Suprapubic skin (tissue), 4 donors: Measurements from ENCODE around the gene NRSN1. TPM values are rescaled to one million over a fixed set of nuclear protein-coding genes. Genes with fewer than 3 reads are reported as not detected.

Experiments used
- DNase-seq, 2 donors: peaks; one replicate each; pipeline ENCODE4 v3.0.0-alpha.2; 2019; ENCODE audit warnings: low spot score in 2 of 2
- H3K27ac ChIP-seq: fragments of 200-600 bp; sonication (generic); one replicate; pipeline ENCODE4 v1.5.1; 2019
- H3K27me3 ChIP-seq: fragments of 200-600 bp; sonication (generic); one replicate; pipeline ENCODE4 v1.5.1; 2019
- H3K36me3 ChIP-seq: fragments of 200-600 bp; sonication (generic); one replicate; pipeline ENCODE4 v1.5.1; 2019
- H3K4me1 ChIP-seq: fragments of 200-600 bp; sonication (generic); one replicate; pipeline ENCODE4 v1.5.1; 2019
- H3K4me3 ChIP-seq: fragments of 200-600 bp; sonication (generic); one replicate; pipeline ENCODE4 v1.5.1; 2019; ENCODE audit warnings: mild to moderate bottlenecking
- H3K9me3 ChIP-seq: fragments of 200-600 bp; sonication (generic); one replicate; pipeline ENCODE4 v1.5.1; 2019
- CTCF ChIP-seq, 2 donors: fragments of 200-600 bp in 1 of 2; fragments of 450-650 bp in 1 of 2; sonication (generic) in 1 of 2; IDR thresholded peaks; one replicate each; pipeline ENCODE4 v1.5.1; 2016 to 2019; ENCODE audit warnings: antibody characterized with exemption in 2 of 2, mild to moderate bottlenecking in 1 of 2, moderate library complexity in 1 of 2
- EP300 ChIP-seq: sonication (generic); formaldehyde crosslinking; IDR thresholded peaks from one replicate; pipeline ENCODE4 v1.6.1; 2017; ENCODE audit warnings: antibody characterized with exemption
- POLR2A ChIP-seq, 2 donors: fragments of 450-650 bp; IDR thresholded peaks; one replicate each; pipeline ENCODE4 v1.6.1; 2017; ENCODE audit warnings: antibody characterized with exemption in 2 of 2, mild to moderate bottlenecking in 2 of 2, moderate library complexity in 2 of 2
- POLR2AphosphoS5 ChIP-seq, 3 donors: sonication (generic); formaldehyde crosslinking; IDR thresholded peaks; one replicate each; pipeline ENCODE4 v1.6.1; 2017; ENCODE audit warnings: antibody characterized with exemption in 3 of 3
- WGBS: methylation state at CpG from one replicate; pipeline ENCODE4 v1.1.5; 2018; 5-methylcytosine and 5-hydroxymethylcytosine counted together
- total RNA-seq, 4 donors: library from RNA; depleted of rRNA; stranded (reverse); fragments of >200 nt; gene quantifications; one replicate each; pipeline ENCODE4 v1.1.0, GENCODE V29; 2016

Gene NRSN1
- total RNA-seq, 4 donors from 2014 or later, result not detected

GRCh38 chr6:24193364-24193763 is 67.3 kb downstream of the NRSN1 start:
- DNase-seq, result no peak
- no peak overlapping the region for H3K4me3 ChIP-seq
- no peak for TF ChIP-seq POLR2A (IDR thresholded peaks at IDR 0.05)
- TF ChIP-seq POLR2AphosphoS5 (IDR thresholded peaks at IDR 0.05), result no peak
- TF ChIP-seq EP300, result no peak
- TF ChIP-seq CTCF (IDR thresholded peaks at IDR 0.05), result no peak
- no peak overlapping the region for H3K27ac ChIP-seq
- H3K27me3 ChIP-seq, result no peaks in the 10 kb centered on the region
- no peaks in the 10 kb centered on the region for H3K36me3 ChIP-seq
- H3K9me3 ChIP-seq, result no peaks in the 10 kb centered on the region
- no peaks in the 10 kb centered on the region for H3K4me1 ChIP-seq

GRCh38 chr6:24194978-24195700 is 69.1 kb downstream of the NRSN1 start:
- Histone ChIP-seq H3K36me3 (no peaks in the 10 kb centered on the region), H3K9me3 (no peaks in the 10 kb centered on the region), H3K4me1 (no peaks in the 10 kb centered on the region), H3K27me3 (no peaks in the 10 kb centered on the region), H3K27ac (no peak overlapping the region), H3K4me3 (no peak overlapping the region)
- DNase-seq, result no peak
- no peak for TF ChIP-seq POLR2AphosphoS5 (IDR thresholded peaks at IDR 0.05)
- no peak for TF ChIP-seq CTCF (IDR thresholded peaks at IDR 0.05)
- WGBS, result 85% methylated on average over 2 of the region's 2 CpGs

- no peak overlapping the region for H3K27ac ChIP-seq
- no peaks in the 10 kb centered on the region for H3K9me3 ChIP-seq
- no peak for TF ChIP-seq POLR2AphosphoS5 (IDR thresholded peaks at IDR 0.05)
- no peak for TF ChIP-seq EP300
- TF ChIP-seq POLR2A (IDR thresholded peaks at IDR 0.05), result no peak
- no peak for TF ChIP-seq CTCF (IDR thresholded peaks at IDR 0.05)
- H3K36me3 ChIP-seq, result no peaks in the 10 kb centered on the region
- H3K4me3 ChIP-seq, result no peak overlapping the region
- H3K4me1 ChIP-seq, result no peaks in the 10 kb centered on the region
- 92% methylated on average over 3 of the region's 3 CpGs for WGBS
- DNase-seq, result no peak
- H3K27me3 ChIP-seq, result no peaks in the 10 kb centered on the region
These were observed 70.0 kb downstream of the NRSN1 start for GRCh38 chr6:24195836-24196597.

Other genes with a start within 250 kb of the NRSN1 start
- under 1 TPM in 3 of 4 donors, not detected in 1; 0.15 to 0.55 (median 0.16) TPM for gene DCDC2, start 231.8 kb downstream of the NRSN1 start, total RNA-seq